Right lobe of liver (tissue), 6 donors: ENCODE measurements around the gene SLC8A2. TPM values are rescaled to one million over a fixed set of nuclear protein-coding genes. Genes with fewer than 3 reads are reported as not detected.

Experiments
- ATAC-seq, 4 donors: fragments of 200-7000 bp; cut with Tn5 transposase; one replicate each; pipeline ENCODE4 v1.9.1; 2020; ENCODE audit warnings: mild to moderate bottlenecking in 4 of 4, moderate library complexity in 4 of 4
- DNase-seq, 3 donors: peaks; one replicate each; pipeline ENCODE4 v3.0.0-alpha.2; 2020
- H3K27ac ChIP-seq, 3 donors: fragments of 200-600 bp; one replicate each; pipeline ENCODE4 v1.8.0; 2022
- H3K27me3 ChIP-seq, 2 donors: fragments of 200-600 bp; one replicate each; pipeline ENCODE4 v1.8.0; 2022
- H3K36me3 ChIP-seq, 4 donors: fragments of 200-600 bp; sonication (generic) in 1 of 4; one replicate each; pipeline versions ENCODE4 v1.5.1 to v1.8.0; 2017 to 2022; ENCODE audit warnings: control low read depth in 1 of 4
- H3K4me1 ChIP-seq, 4 donors: fragments of 200-600 bp; sonication (generic) in 1 of 4; one replicate each; pipeline versions ENCODE4 v1.5.1 to v1.8.0; 2017 to 2022; ENCODE audit warnings: control low read depth in 1 of 4
- H3K4me3 ChIP-seq, 3 donors: fragments of 200-600 bp; one replicate each; pipeline ENCODE4 v1.8.0; 2022
- H3K9me3 ChIP-seq, 4 donors: fragments of 200-600 bp; sonication (generic) in 1 of 4; one replicate each; pipeline versions ENCODE4 v1.5.1 to v1.8.0; 2017 to 2022; ENCODE audit warnings: control low read depth in 1 of 4
- POLR2A ChIP-seq: fragments of 450-650 bp; IDR thresholded peaks from one replicate; pipeline ENCODE4 v1.6.1; 2017; ENCODE audit warnings: antibody characterized with exemption, mild to moderate bottlenecking
- WGBS: methylation state at CpG from one replicate; pipeline ENCODE4 v1.1.6; 2018; ENCODE audit warnings: low coverage, low lambda C conversion rate; ENCODE audit not compliant: insufficient coverage; ENCODE audit errors: missing lambda C conversion rate; 5-methylcytosine and 5-hydroxymethylcytosine counted together
- intact Hi-C, 2 donors: fragments of 100-400 bp; cut with DNase I; formaldehyde crosslinking; loops; one replicate each; pipeline versions ENCODE4 v1.11.2 to v1.14.1; 2022
- total RNA-seq, 6 experiments: library from RNA; depleted of rRNA in 2 of 6; stranded (reverse); fragments of >200 nt in 2 of 6; fragmentation: NEBNext Ultra II Directional in 3 of 6; extraction: Animal tissue kit (Norgen Biotek cat#: 25700) in 3 of 6; gene quantifications; one replicate each; pipeline versions ENCODE4 v1.1.0 to v1.2.4, GENCODE V29; 2016 to 2023
- TF ChIP-seq, protein P1 (sequence below), 4 donors: fragments of 200-600 bp in 3 of 4; fragments of 450-650 bp in 1 of 4; IDR thresholded peaks; one replicate each; pipeline versions ENCODE4 v1.5.1 to v1.8.0; 2016 to 2022; ENCODE audit warnings: antibody characterized with exemption in 4 of 4, mild to moderate bottlenecking in 2 of 4
- donor health status: DM: no; HTN: yes; CAD: no.
- donor health status: DM: no; HTN: no; CAD: no.
- donor health status: DM: no; HTN: no; CAD: no.
- donor health status: DM: no; HTN: yes; CAD: no.
- donor health status: DM: no; HTN: yes; CAD: no.

SLC8A2 gene
- total RNA-seq, 6 experiments from 2014 or later: 0.13 TPM; not detected in 5

GRCh38 chr19:47511681-47512080 is 40.0 kb upstream of the SLC8A2 start:
- ATAC-seq (no peak), DNase-seq (no peak)
- intact Hi-C loops: no loop called here
- WGBS: 43% methylated on average over 4 of the region's 7 CpGs
- Histone ChIP-seq H3K9me3 (no peaks in the 10 kb centered on the region), H3K4me1 (peaks cover 0 to 62% (median 22%) of the 10 kb centered on the region in 4 donors), H3K27me3 (no peaks in the 10 kb centered on the region), H3K27ac (peak overlapping the region; percentile 59 to 98 (median 74)), H3K4me3 (peak overlapping the region; percentile 94 to 98 (median 97)), H3K36me3 (no peaks in the 10 kb centered on the region)
- TF ChIP-seq POLR2A: no peak
- TF ChIP-seq, protein P1, sequence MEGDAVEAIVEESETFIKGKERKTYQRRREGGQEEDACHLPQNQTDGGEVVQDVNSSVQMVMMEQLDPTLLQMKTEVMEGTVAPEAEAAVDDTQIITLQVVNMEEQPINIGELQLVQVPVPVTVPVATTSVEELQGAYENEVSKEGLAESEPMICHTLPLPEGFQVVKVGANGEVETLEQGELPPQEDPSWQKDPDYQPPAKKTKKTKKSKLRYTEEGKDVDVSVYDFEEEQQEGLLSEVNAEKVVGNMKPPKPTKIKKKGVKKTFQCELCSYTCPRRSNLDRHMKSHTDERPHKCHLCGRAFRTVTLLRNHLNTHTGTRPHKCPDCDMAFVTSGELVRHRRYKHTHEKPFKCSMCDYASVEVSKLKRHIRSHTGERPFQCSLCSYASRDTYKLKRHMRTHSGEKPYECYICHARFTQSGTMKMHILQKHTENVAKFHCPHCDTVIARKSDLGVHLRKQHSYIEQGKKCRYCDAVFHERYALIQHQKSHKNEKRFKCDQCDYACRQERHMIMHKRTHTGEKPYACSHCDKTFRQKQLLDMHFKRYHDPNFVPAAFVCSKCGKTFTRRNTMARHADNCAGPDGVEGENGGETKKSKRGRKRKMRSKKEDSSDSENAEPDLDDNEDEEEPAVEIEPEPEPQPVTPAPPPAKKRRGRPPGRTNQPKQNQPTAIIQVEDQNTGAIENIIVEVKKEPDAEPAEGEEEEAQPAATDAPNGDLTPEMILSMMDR (IDR thresholded peaks at IDR 0.05): no peak

GRCh38 chr19:47511128-47511517 is 39.4 kb upstream of the SLC8A2 start:
- Histone ChIP-seq H3K36me3 (no peaks in the 10 kb centered on the region), H3K4me3 (peak overlapping the region in 2 of 3 donors; percentile 94 to 97), H3K9me3 (no peaks in the 10 kb centered on the region), H3K4me1 (peaks cover 0 to 65% (median 24%) of the 10 kb centered on the region in 4 donors), H3K27me3 (no peaks in the 10 kb centered on the region), H3K27ac (peak overlapping the region; percentile 59 to 98 (median 74))
- DNase-seq (peak; percentile 85 to 96 (median 96)), ATAC-seq (peak; percentile 46 to 69 (median 58))
- TF ChIP-seq, protein P1 (IDR thresholded peaks at IDR 0.05): no peak
- TF ChIP-seq POLR2A: peak; percentile 48
- intact Hi-C loops: no loop called here
- 36% methylated on average over 3 of the region's 6 CpGs for WGBS

- no peaks in the 10 kb centered on the region for H3K36me3 ChIP-seq
- no peaks in the 10 kb centered on the region for H3K9me3 ChIP-seq
- peak overlapping the region in 2 of 3 donors; percentile 74 to 98 for H3K27ac ChIP-seq
- 39% methylated on average over 5 of the region's 12 CpGs for WGBS
- no peak for TF ChIP-seq POLR2A
- TF ChIP-seq, protein P1 (IDR thresholded peaks at IDR 0.05): no peak
- no peak for DNase-seq
- ATAC-seq: no peak
- intact Hi-C loops: no loop called here
- no peaks in the 10 kb centered on the region for H3K27me3 ChIP-seq
- H3K4me3 ChIP-seq: peak overlapping the region in 2 of 3 donors; percentile 23 to 27
- peaks cover 0 to 66% (median 24%) of the 10 kb centered on the region in 4 donors for H3K4me1 ChIP-seq
These were observed 38.9 kb upstream of the SLC8A2 start for GRCh38 chr19:47510516-47511127.

DNA sequence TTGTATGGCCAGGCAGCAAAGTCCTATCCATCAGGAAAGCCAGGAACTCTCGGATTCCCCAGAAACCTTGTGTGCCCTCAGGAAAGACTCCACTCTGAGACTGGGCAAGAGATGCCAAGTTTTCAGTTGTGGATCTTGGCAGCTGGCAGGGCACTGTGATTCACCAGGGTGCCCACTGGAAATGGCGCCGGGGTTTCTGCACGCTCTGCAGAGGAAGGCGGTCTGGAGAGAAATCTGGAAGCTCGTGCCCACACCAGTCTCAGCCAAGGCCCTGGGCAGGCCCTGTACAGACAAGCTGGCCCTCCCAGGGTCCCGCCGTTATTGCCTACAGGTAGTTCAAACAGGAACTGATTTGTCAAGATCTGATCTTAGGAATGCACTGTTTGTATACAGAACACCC is 38.3 kb upstream of the SLC8A2 start:
- Histone ChIP-seq H3K27me3 (no peaks in the 10 kb centered on the region), H3K27ac (peak overlapping the region in 1 of 3 donors; percentile 98), H3K9me3 (no peaks in the 10 kb centered on the region), H3K4me1 (peaks cover 0 to 66% (median 24%) of the 10 kb centered on the region in 4 donors), H3K36me3 (no peaks in the 10 kb centered on the region), H3K4me3 (no peak overlapping the region)
- DNase-seq: peak in 1 of 3 donors; percentile 56
- ATAC-seq: peak in 3 of 4 donors; percentile 24 to 28 (median 25)
- WGBS: 12% methylated on average over 4 of the region's 8 CpGs
- TF ChIP-seq, protein P1 (IDR thresholded peaks at IDR 0.05): no peak
- no peak for TF ChIP-seq POLR2A
- intact Hi-C loops: no loop called here
